Left renal pelvis (tissue), 4 donors: ENCODE results near the gene GPR12. TPM values are rescaled to one million over a fixed set of nuclear protein-coding genes. Genes with fewer than 3 reads are reported as not detected.
A peak's percentile ranks its signal among the peaks of the same experiment; 100 is the strongest.

Experiments
- DNase-seq, 4 donors: peaks; one replicate each; pipeline ENCODE4 v3.0.0-alpha.2; 2013; ENCODE audit warnings: low read depth in 4 of 4, low spot score in 3 of 4
- polyA plus RNA-seq, 4 donors: library from polyadenylated mRNA; unstranded; fragments of 120-200 nt; gene quantifications; one replicate each; pipeline ENCODE4 v1.2.1, GENCODE V29; 2013; ENCODE audit not compliant: insufficient read length in 4 of 4

The GPR12 gene
- polyA plus RNA-seq: under 1 TPM in 1 of 4 donors, not detected in 3; 0.11 TPM

DNA sequence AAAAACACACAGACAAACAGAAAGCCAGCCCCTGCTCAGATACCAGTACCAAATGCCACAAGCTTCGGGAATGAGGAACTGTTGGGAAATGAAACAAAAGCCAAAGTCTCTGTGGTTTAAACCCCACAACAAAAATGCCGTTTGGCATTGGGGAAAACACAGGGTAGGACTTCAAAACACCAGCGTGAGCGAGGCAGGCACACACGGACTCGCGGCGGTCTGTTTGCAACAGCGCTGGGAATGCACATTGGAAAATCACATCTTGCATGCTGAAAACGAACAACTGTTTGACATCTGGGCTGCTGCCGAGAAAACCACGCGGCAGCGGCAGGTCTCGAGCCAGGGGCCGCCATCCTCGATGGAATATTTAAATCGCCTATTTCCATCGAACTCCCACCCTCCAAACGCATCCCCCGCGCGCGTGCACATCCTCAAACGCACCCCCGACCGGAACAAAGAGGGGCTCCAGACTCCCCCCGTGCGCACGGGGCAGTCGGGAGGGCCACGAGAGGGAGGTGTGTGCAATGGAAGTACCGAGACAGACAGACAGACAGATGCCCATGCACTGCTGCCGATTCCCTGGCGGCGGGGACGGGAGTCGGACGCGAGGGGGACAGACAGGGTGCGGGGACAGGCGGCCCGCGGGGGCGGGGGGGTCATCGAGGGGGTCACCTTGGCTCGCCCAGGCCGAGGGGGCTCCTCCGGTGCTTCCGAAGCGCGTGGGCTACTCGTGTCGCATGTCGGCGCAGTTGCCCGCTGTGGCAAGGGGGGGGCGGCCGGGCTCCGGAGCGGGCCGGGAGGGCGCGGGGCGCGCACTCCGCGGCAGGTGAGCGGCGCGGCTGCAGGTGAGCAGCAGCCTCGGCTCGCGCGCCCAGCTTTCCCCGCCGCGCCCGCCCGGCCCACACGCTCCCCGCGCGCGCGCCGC lies at the start of gene GPR12:
GPR12 (minus strand) TSS at position 880 of the 925 bp plus-strand sequence. CDS start 959 bp downstream, outside the sequence.
- DNase-seq: peak in 1 of 4 donors; percentile 3

DNA sequence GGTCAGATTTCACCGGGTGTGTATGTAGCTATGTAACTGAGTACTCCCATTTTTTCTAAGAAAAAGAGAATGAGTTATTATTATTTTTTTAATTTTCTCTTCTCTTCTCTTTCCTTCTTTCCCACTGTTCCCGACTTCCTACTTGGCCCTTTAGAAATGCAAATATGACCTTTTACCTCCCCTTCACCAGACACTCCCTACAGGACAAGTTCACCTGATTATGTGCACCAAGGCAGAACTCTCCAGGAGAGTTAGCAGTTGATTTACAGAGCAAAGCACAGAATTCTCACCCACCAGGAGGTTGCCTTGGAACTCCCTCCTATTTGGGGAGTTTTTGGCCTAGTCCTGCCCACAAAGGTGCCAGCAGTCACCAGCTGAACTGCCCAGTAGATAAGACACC lies 49.5 kb upstream of the GPR12 start:
- DNase-seq: no peak

GRCh38 chr13:26806891-26807290 lies 46.3 kb upstream of the GPR12 start:
- no peak for DNase-seq

DNA sequence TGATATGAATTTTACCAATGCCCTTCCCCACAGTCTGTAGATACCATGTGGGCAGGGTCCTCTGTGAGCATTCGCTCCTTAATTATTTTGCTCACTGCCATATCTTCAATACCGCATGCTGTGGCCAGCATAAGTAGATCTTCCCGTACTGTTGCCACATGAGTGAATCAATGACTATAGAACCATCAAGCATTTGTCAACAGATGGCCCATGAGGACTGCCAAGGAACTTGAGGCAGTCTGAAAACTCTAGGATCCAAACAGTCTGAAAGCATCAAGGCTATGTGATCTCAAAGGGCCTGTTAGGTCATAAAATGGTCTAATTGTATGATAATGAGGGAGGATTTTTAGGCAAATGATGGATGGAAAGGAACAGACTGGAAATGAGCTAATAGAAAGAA lies 27.4 kb upstream of the GPR12 start:
- no peak for DNase-seq

DNA sequence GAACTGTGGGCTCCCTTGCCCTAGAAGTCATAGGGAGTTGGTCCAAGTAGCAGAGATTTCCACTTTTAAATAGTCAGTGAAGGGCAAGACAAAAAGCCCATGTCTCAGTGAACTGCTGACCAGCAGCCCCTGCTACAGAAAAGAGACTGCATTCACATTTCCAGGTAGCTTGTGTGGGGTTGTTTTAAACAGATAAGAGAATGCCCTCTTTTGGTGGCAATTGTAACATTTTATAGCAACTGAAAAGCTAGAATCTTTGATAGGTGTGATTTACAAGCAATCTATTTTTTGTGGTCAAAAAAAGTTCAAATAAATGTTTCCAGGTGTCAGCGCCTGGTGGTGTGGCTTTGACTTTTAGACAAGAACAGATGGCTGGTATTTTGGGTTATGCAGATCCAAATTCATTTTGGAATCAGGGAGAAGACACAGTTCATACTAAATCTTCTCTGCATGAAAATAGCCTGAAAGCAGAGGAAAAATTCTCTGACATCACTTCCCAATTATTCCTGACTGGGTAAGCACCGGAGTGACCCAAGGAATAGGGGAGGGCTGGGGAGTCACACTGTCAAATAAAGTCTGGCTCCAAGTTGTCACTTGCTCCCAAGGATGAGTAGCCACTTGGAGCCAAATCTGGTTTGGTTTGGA lies 26.2 kb upstream of the GPR12 start:
- no peak for DNase-seq

DNA sequence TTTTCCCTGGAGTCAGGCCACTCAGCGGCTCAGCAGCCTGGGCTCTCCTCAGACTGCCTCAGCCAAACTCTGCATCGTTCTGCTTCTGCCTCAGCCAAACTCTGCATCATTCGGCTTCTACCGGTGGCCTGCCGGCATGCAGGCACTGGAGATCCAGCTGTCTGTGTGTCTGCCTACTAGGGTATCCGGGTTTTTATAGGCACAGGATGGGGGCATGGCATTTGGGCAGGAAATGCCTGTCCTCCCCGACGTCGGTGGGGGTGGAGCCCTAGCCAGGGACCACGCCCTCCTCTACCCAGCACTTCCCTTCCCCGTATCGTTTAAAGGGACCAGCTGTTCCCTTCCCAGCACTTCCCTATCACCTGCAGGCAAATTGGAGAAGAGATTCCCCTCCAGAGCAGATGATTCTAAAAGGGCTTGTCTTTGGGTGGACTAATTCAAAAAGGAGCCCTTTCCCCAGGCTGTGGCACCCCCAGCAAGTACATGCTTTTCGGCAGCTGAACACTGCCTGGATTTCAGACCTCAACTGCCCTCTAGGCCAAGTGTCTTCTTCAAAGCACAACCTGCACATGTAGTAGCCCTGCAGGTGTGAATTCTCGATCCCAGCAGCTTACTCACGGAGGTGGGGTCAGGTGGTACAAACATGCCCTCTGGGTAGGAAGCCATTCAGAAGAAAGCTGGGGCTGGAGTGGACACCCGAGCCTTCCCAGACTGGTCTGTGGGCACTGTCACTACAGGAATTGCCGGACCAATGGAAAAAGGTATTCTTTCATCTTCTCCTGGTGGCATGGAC lies 25.4 kb upstream of the GPR12 start:
- DNase-seq: no peak

DNA sequence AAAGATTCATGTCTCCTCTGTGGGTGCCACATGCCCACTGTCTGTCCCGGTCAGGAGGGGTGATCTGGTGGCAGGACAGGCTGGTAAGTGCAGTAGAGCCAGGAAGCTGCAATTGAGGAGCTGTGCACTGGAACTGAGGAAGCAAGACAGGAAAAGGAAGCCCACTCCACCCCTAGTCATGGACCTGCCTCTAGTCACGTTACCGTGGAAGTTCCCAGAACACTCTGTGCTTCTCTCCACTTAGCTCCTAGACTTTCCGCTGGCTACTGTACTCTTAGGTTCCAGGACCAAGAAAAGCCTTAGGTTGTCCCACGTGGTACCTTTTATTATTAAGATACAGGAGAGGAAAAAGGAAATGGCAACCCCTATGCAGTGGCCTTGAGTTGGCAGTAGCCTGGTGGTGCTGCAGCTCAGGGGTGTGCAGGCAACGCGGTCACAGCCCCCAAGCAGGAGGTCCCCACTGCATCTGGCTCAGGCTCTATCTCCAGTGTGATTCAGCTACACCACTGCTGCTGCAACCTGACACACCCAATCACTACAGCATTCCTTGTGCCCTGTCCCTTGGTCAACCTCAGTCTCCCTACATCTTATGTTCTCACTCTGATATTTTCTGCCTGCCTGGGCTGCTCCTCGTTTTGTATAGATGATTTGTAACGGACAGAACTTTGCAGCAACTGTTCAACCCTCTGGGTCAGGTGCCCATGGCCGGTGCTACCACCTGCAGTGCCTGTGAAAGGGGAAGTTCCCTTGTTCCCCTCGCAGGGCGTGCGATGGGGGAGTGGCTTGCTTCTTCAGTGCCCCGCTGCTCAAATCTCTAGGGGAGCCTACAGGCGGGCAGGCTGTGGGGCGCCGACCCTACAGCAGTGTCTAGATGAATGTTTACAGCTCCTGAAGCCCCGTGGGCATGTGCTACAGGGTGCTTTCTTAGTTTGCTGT lies 24.4 kb upstream of the GPR12 start:
- DNase-seq: no peak

DNA sequence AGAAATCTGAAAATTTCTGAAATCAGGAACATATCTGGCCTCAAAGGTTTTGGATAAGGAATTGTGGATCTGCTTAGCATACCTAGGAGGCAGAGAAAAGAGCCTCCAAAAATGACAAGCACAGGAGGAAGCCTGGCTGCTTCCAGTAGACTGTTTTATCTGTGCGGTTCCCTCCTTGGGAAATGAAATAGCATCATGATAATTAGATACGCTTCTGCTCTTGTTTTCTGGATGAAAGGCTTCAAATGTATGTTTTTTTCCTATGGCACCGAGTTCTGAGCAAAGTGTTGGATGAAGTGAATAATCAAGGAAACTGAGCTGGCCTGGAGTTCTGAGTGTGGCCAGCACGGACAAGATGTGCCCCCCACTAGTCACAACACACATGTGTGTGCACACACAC lies 19.8 kb upstream of the GPR12 start:
- no peak for DNase-seq

- DNase-seq: no peak
These were observed 18.7 kb upstream of the GPR12 start for GRCh38 chr13:26779321-26779720.

GRCh38 chr13:26772531-26772930 lies 11.9 kb upstream of the GPR12 start:
- no peak for DNase-seq

- DNase-seq: no peak
These were observed 11.2 kb upstream of the GPR12 start for GRCh38 chr13:26771796-26772195.

DNA sequence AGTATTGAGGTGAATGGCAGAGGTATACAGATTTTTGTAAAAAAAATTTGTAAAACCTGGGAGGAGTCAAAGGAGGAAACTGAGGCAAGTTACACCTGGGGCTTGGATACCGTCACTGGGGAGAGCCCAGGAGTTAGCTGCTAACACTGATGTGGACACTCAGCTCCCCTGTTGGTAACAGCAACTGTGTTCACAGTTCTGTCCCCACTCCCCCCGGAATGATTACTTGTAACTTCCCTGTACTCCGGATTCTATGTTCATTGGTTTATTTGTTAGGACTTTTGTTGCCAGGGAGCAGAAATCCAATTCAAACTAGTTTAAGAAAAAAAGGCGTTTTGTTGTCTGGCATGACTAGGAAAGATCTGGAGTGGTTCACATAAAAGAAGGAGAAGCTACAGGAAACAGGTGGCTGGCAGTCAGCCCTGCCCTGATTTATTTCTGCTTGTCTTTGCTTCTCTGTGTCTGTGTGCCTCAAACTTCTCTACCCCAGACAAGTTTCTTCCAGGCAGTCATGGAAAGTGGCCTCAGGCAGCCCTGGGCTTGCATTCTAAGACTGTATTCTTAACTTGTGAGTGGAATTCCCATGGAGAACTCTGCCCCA lies 2.3 kb upstream of the GPR12 start:
- no peak for DNase-seq

- DNase-seq: no peak
These were observed 421 bp upstream of the GPR12 start for GRCh38 chr13:26760832-26761582.

- no peak for DNase-seq
These were observed 1.2 kb downstream of the GPR12 start for GRCh38 chr13:26759249-26759906.

DNA sequence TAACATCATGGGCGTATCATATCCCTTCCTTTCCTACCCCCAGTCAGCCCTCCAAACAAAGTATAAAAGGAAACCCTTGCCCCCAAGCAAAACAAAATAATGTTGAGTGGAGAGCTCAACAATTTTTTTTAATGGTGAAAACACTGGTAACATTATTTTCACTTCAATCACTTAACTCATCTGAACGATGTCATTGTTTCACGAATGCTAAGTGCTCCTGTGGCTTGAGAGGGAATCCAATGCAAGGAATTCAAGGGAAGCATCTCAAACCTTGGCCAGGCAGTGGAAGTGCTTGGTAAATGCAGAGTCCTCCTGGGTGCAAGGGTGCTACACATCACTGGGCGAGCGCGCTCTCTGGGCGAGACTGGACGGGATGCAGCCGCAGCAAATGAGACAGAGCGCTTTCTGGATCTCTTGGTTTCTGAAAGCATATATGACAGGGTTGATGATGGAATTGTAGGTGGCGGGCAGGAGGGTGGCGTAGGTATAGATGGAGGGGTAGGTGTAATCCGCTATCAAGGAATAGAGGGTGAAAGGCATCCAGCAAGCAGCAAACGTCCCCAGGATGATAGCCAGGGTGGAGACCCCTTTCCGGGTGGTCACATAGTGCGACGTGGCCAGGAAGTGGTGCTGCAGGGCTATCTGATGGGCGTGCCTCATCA lies 2.0 kb downstream of the GPR12 start:
- no peak for DNase-seq

DNA sequence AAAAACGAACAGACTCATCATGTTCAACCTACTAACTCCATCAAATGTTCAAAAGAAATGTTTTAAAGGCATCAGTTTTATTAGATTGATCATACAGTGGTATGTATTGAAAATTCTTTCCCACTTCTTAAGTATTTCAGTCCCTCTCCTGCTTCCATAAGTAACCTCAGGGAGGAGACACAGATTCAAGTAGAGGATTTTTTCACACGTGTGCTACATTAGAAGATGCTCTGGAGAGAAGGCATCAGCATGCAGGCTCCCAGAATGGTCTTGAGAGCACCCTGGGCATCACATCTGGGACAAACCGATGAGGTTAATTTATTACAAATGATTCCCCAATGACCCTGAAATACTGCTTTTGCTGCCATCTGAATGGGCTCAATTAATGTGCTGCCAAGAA lies 3.6 kb downstream of the GPR12 start:
- DNase-seq: no peak

GRCh38 chr13:26752671-26753070 lies 7.9 kb downstream of the GPR12 start:
- no peak for DNase-seq

- no peak for DNase-seq
These were observed 10.7 kb downstream of the GPR12 start for GRCh38 chr13:26749905-26750304.
